ENCODE data around the gene PGAM2.
"Not testable (repeated sequence)": the region's sequence is repeated elsewhere in the genome, so short reads cannot be mapped to it uniquely, and the experiment has no call there.

DNA sequence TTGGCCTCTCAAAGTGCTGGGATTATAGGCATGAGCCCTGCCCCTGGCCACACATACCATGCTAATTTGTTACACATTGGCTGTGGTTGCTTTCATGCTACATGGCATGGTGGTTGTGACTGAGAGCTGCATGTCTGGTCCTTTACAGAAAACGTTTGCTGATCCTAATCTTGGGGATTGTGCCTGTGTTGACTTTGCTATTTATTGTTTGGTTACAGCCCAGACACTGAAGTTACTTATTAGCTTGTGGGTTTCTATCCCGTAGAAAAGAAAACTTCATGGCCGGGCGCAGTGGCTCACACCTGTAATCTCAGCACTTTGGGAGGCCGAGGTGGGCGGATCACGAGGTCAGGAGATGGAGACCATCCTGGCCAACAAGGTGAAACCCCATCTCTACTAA lies 43.3 kb downstream of the PGAM2 start:
- not testable (repeated sequence) for TF ChIP-seq CTCF, POLR2A (IDR thresholded peaks at IDR 0.05)
